HL-60 (cell line): ENCODE results near the gene DPH2.

Experiments
- DNase-seq, 2 experiments: peaks; one replicate each; pipeline ENCODE4 v3.0.0-alpha.2; 2010 to 2020; ENCODE audit warnings: low read depth in 1 of 2, low spot score in 1 of 2
- H3K27ac ChIP-seq: fragments of 250-450 bp; sonication (Bioruptor Pico); replicated peaks from 2 replicates; pipeline ENCODE4 v1.5.1; 2020; ENCODE audit warnings: mild to moderate bottlenecking, moderate library complexity
- H3K27me3 ChIP-seq: fragments of 250-450 bp; sonication (Bioruptor Pico); 2 replicates; pipeline ENCODE4 v1.5.1; 2021; ENCODE audit warnings: mild to moderate bottlenecking, moderate library complexity; ENCODE audit not compliant: insufficient read depth, poor library complexity, severe bottlenecking
- H3K4me3 ChIP-seq: replicated peaks from 2 replicates; pipeline ENCODE4 v1.5.1; 2011; ENCODE audit warnings: mild to moderate bottlenecking, control low read depth, low read length; ENCODE audit not compliant: insufficient read depth
- CTCF ChIP-seq: IDR thresholded peaks from one replicate; pipeline ENCODE4 v1.5.1; 2011; ENCODE audit warnings: low read length, control low read depth, inconsistent platforms; ENCODE audit not compliant: insufficient read depth
- GABPA ChIP-seq: IDR thresholded peaks from 2 replicates; pipeline ENCODE4 v1.6.1; 2012; ENCODE audit warnings: low read depth
- POLR2AphosphoS5 ChIP-seq: IDR thresholded peaks from 2 replicates; pipeline ENCODE4 v1.6.1; 2012; ENCODE audit warnings: low read depth
- SPI1 ChIP-seq: IDR thresholded peaks from 2 replicates; pipeline ENCODE4 v1.6.1; 2012; ENCODE audit warnings: low read depth, mild to moderate bottlenecking, borderline replicate concordance
- TF ChIP-seq, protein P1 (sequence below): IDR thresholded peaks from 2 replicates; pipeline ENCODE4 v1.6.1; 2012; ENCODE audit warnings: low read depth; ENCODE audit not compliant: insufficient replicate concordance

DPH2 gene

DNA sequence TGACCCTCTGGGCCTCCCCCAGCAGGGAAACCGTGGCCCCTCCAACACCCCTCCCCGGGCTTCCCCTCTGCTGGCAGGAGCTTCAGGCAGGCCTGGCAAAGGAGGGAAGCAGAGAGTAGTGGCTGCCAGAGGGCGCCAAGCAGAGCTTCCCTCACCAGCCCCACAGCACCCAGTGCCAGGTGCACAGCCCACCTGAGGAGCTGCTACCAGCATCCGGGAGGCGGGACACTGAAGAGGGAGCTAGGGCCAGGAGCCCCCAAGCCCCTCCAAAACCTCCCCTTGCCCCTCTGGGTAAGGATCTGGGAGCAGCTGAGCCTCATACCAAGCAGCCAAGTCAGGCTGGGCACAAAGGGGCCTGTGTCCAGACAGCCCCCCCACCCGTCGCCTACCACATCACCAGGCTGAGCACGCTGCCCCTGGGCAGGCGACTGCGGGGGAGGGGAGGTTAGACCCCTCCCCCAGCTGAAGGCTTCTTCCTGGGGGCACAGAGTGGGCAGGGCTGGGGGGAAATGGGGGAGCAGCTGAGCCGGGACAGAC lies 41.2 kb downstream of the DPH2 start:
- no peak overlapping the region for H3K4me3 ChIP-seq
- H3K27me3 ChIP-seq = no peaks in the 10 kb centered on the region
- no peak for DNase-seq
- H3K27ac ChIP-seq = no peak overlapping the region
- TF ChIP-seq POLR2AphosphoS5 = no peak
- TF ChIP-seq, protein P1, sequence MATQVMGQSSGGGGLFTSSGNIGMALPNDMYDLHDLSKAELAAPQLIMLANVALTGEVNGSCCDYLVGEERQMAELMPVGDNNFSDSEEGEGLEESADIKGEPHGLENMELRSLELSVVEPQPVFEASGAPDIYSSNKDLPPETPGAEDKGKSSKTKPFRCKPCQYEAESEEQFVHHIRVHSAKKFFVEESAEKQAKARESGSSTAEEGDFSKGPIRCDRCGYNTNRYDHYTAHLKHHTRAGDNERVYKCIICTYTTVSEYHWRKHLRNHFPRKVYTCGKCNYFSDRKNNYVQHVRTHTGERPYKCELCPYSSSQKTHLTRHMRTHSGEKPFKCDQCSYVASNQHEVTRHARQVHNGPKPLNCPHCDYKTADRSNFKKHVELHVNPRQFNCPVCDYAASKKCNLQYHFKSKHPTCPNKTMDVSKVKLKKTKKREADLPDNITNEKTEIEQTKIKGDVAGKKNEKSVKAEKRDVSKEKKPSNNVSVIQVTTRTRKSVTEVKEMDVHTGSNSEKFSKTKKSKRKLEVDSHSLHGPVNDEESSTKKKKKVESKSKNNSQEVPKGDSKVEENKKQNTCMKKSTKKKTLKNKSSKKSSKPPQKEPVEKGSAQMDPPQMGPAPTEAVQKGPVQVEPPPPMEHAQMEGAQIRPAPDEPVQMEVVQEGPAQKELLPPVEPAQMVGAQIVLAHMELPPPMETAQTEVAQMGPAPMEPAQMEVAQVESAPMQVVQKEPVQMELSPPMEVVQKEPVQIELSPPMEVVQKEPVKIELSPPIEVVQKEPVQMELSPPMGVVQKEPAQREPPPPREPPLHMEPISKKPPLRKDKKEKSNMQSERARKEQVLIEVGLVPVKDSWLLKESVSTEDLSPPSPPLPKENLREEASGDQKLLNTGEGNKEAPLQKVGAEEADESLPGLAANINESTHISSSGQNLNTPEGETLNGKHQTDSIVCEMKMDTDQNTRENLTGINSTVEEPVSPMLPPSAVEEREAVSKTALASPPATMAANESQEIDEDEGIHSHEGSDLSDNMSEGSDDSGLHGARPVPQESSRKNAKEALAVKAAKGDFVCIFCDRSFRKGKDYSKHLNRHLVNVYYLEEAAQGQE = no peak
- TF ChIP-seq GABPA = no peak
- TF ChIP-seq CTCF = no peak
- TF ChIP-seq SPI1 = no peak

DNA sequence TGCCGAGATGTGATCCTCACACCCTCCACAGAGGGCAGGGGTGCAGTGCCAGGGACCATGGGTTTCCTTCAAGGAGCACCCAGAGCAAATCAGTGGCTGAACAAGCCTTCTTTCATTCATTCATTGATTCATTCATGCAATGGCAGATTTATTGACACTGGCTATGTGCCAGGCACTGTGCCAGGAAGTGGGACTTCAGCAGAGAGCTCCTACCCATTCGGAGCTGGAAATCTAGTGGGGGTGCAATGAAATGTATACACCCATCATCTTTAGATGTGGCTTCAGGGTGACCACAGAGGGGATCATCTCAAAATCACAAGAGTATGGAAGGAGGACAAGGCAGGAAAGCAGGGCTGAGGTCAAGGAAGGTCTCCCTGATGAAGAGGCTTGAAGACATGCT lies 42.6 kb downstream of the DPH2 start:
- no peak for DNase-seq
- TF ChIP-seq SPI1 = no peak
- no peak for TF ChIP-seq POLR2AphosphoS5
- no peak for TF ChIP-seq GABPA
- no peak for TF ChIP-seq CTCF
- TF ChIP-seq, protein P1 = no peak
- Histone ChIP-seq H3K27me3 (no peaks in the 10 kb centered on the region), H3K27ac (no peak overlapping the region), H3K4me3 (no peak overlapping the region)

GRCh38 chr1:44012941-44013609 lies 43.3 kb downstream of the DPH2 start:
- no peaks in the 10 kb centered on the region for H3K27me3 ChIP-seq
- TF ChIP-seq GABPA (no peak), CTCF (no peak), POLR2AphosphoS5 (no peak), SPI1 (no peak)
- TF ChIP-seq, protein P1 = no peak
- H3K4me3 ChIP-seq = no peak overlapping the region
- H3K27ac ChIP-seq = no peak overlapping the region
- peak in 1 of 2 experiments; percentile 67 for DNase-seq
